ENCODE results near the gene LENEP. TPM values are rescaled to one million over a fixed set of nuclear protein-coding genes. Genes with fewer than 3 reads are reported as not detected.

LENEP gene
- not detected in 2 replicates for total RNA-seq

GRCh38 chr1:154993572-154994268 lies at the start of gene LENEP:
Gene LENEP, plus strand, starts transcription at chr1:154993586. Its CDS starts 22 bp downstream, at chr1:154993608.

GRCh38 chr1:154955718-154956543 lies 37.5 kb upstream of the LENEP start, which contains the start of gene PBXIP1:
Gene PBXIP1, minus strand, starts transcription at chr1:154956099. Its CDS starts 2,378 bp downstream, at chr1:154953721.

GRCh38 chr1:154961207-154962155 lies 31.9 kb upstream of the LENEP start, which contains the start of gene PYGO2:
Gene PYGO2, minus strand, starts transcription at chr1:154961782. Its CDS starts 206 bp downstream, at chr1:154961576.

GRCh38 chr1:154970631-154971340 lies 22.6 kb upstream of the LENEP start, which contains the start of gene SHC1:
Gene SHC1, minus strand, starts transcription at chr1:154970747. Its CDS starts 221 bp downstream, at chr1:154970526.

GRCh38 chr1:154974102-154974807 lies 19.1 kb upstream of the LENEP start, which contains the start of gene CKS1B:
Gene CKS1B, plus strand, starts transcription at chr1:154974681. Its CDS starts 65 bp downstream, at chr1:154974746.

GRCh38 chr1:154982897-154983648 lies 10.3 kb upstream of the LENEP start, which contains the start of gene FLAD1:
Gene FLAD1, plus strand, starts transcription at chr1:154983344. Its CDS starts 351 bp downstream, at chr1:154983695.

GRCh38 chr1:155002464-155003226 lies 9.3 kb downstream of the LENEP start, which contains the start of gene ZBTB7B:
Gene ZBTB7B, plus strand, starts transcription at chr1:155002802. Its CDS starts 11,859 bp downstream, at chr1:155014661.

GRCh38 chr1:155033524-155033923 lies 40.1 kb downstream of the LENEP start, which contains the start of the genes DCST1 and DCST2:
Gene DCST1, plus strand, starts transcription at chr1:155033824. Its CDS starts 213 bp downstream, at chr1:155034037.
Gene DCST2, minus strand, starts transcription at chr1:155033781. Its CDS starts 80 bp downstream, at chr1:155033701.

Other genes with a start within 250 kb of the LENEP start
- under 0.01 TPM in 2 replicates for gene KCNN3, start 123.3 kb upstream of the LENEP start, total RNA-seq
- 6.8 and 11.5 TPM in 2 replicates for gene PMVK, start 56.9 kb upstream of the LENEP start, total RNA-seq
- 70.5 and 109 TPM in 2 replicates for gene PBXIP1, start 37.5 kb upstream of the LENEP start, total RNA-seq
- 12.4 and 16.9 TPM in 2 replicates for gene PYGO2, start 31.8 kb upstream of the LENEP start, total RNA-seq
- 189 and 432 TPM in 2 replicates for gene SHC1, start 22.8 kb upstream of the LENEP start, total RNA-seq
- gene CKS1B, start 18.9 kb upstream of the LENEP start, total RNA-seq, result 24.6 and 131 TPM in 2 replicates
- gene FLAD1, start 10.2 kb upstream of the LENEP start, total RNA-seq, result 15.9 and 24.8 TPM in 2 replicates
- gene ZBTB7B, start 9.2 kb downstream of the LENEP start, total RNA-seq, result 11.1 and 22.0 TPM in 2 replicates
- gene DCST2, start 40.2 kb downstream of the LENEP start, total RNA-seq, result under 0.01 TPM in 1 of 2 replicates, not detected in the other
- not detected in 2 replicates for gene DCST1, start 40.2 kb downstream of the LENEP start, total RNA-seq
- 61.1 and 134 TPM in 2 replicates for gene ADAM15, start 57.7 kb downstream of the LENEP start, total RNA-seq
- 2.5 and 4.3 TPM in 2 replicates for gene EFNA4, start 70.2 kb downstream of the LENEP start, total RNA-seq
- 0.29 and 1.3 TPM in 2 replicates for gene EFNA3, start 85.3 kb downstream of the LENEP start, total RNA-seq
- 0.17 and 0.44 TPM in 2 replicates for gene EFNA1, start 134.3 kb downstream of the LENEP start, total RNA-seq
- gene SLC50A1, start 142.3 kb downstream of the LENEP start, total RNA-seq, result 17.6 and 25.6 TPM in 2 replicates
- 24.6 and 27.6 TPM in 2 replicates for gene DPM3, start 146.9 kb downstream of the LENEP start, total RNA-seq
- 97.2 and 125 TPM in 2 replicates for gene KRTCAP2, start 179.7 kb downstream of the LENEP start, total RNA-seq
- gene TRIM46, start 180.3 kb downstream of the LENEP start, total RNA-seq, result 6.0 and 7.1 TPM in 2 replicates
- 28.2 and 28.4 TPM in 2 replicates for gene THBS3, start 214.3 kb downstream of the LENEP start, total RNA-seq
- gene MTX1, start 215.1 kb downstream of the LENEP start, total RNA-seq, result 44.3 and 56.6 TPM in 2 replicates